Smooth muscle cell (in vitro differentiated cells): ENCODE results near the gene OR6N2. TPM values are rescaled to one million over a fixed set of nuclear protein-coding genes. Genes with fewer than 3 reads are reported as not detected.

Experiments used
- DNase-seq: peaks from one replicate; lab custom pipeline; 2025; ENCODE audit not compliant: unreplicated experiment; lab: John Stamatoyannopoulos, UW
- H2AFZ ChIP-seq: fragments of 200-600 bp; sonication (generic); 2 replicates; pipeline ENCODE4 v1.6.0; 2016; ENCODE audit warnings: antibody characterized with exemption, low read depth, mild to moderate bottlenecking
- H3F3A ChIP-seq: fragments of 200-600 bp; sonication (generic); 2 replicates; pipeline ENCODE4 v1.6.0; 2017; ENCODE audit warnings: antibody characterized with exemption, low read depth
- H3K27ac ChIP-seq: fragments of 200-600 bp; sonication (generic); 2 replicates; pipeline ENCODE4 v1.5.1; 2016; ENCODE audit warnings: low read depth, mild to moderate bottlenecking
- H3K27me3 ChIP-seq: fragments of 200-600 bp; sonication (generic); 2 replicates; pipeline ENCODE4 v1.6.1; 2016; ENCODE audit warnings: low read depth, mild to moderate bottlenecking
- H3K36me3 ChIP-seq: fragments of 200-600 bp; sonication (generic); 2 replicates; pipeline ENCODE4 v1.5.1; 2016; ENCODE audit warnings: low read depth
- H3K4me1 ChIP-seq: fragments of 200-600 bp; sonication (generic); 2 replicates; pipeline ENCODE4 v1.5.1; 2016; ENCODE audit warnings: low read depth
- H3K4me2 ChIP-seq: fragments of 200-600 bp; sonication (generic); 2 replicates; pipeline ENCODE4 v1.6.0; 2016; ENCODE audit warnings: mild to moderate bottlenecking
- H3K4me3 ChIP-seq: fragments of 200-600 bp; sonication (generic); 2 replicates; pipeline ENCODE4 v1.5.1; 2016; ENCODE audit warnings: mild to moderate bottlenecking
- H3K79me2 ChIP-seq: fragments of 200-600 bp; sonication (generic); 2 replicates; pipeline ENCODE4 v1.6.0; 2016; ENCODE audit warnings: low read depth, mild to moderate bottlenecking
- H3K9ac ChIP-seq: fragments of 200-600 bp; sonication (generic); 2 replicates; pipeline ENCODE4 v1.6.0; 2016; ENCODE audit warnings: low read depth
- H3K9me3 ChIP-seq: fragments of 200-600 bp; sonication (generic); replicated peaks from 2 replicates; pipeline ENCODE4 v1.5.1; 2016; ENCODE audit warnings: low read depth
- H4K20me1 ChIP-seq: fragments of 200-600 bp; sonication (generic); 2 replicates; pipeline ENCODE4 v1.6.0; 2016; ENCODE audit warnings: low read depth
- WGBS: methylation state at CpG from one replicate; pipeline ENCODE4 v1.1.7; 2016; ENCODE audit warnings: low lambda C conversion rate; 5-methylcytosine and 5-hydroxymethylcytosine counted together
- polyA plus RNA-seq: library from polyadenylated mRNA; unstranded; fragments of >200 nt; fragmentation: Nextera tagmentation; extraction: Ambion mirVana; gene quantifications from 2 replicates; pipeline ENCODE4 v1.2.1, GENCODE V29; 2016
- total RNA-seq: library from RNA; depleted of rRNA; stranded (reverse); fragments of >200 nt; gene quantifications from 2 replicates; pipeline ENCODE4 v1.2.3, GENCODE V29; 2014
- TF ChIP-seq, protein P1 (sequence below): fragments of 200-600 bp; sonication (generic); IDR thresholded peaks from 2 replicates; pipeline ENCODE4 v1.5.1; 2017; ENCODE audit warnings: borderline replicate concordance, mild to moderate bottlenecking, antibody characterized with exemption; ENCODE audit not compliant: insufficient read depth, poor library complexity, severe bottlenecking

OR6N2 gene
- total and polyA plus RNA-seq, 2 experiments from 2014 or later = not detected

DNA sequence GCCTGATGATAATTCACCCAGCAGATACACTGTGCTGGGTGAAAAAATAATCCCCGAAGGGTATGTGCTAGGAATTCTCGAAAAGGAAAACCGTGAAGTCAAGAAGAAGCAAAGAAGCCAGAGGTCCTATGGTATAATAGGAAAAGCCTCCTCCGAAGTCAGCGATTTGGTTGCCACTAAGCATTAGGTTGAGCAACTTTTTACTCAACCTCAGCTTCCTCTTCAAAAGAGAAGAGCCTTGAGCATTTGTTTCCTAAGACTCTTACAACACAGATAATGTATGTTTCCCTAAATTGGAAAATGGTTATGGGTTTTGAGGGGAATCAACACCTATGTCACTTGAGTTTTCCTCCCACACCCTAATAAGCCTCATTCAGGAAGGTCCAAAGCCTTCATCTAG lies 28.9 kb upstream of the OR6N2 start:
- Histone ChIP-seq H3K79me2 (no peaks in the 10 kb centered on the region), H3K9ac (no peak overlapping the region), H3K27me3 (no peaks in the 10 kb centered on the region), H3K4me2 (no peak overlapping the region), H3K36me3 (no peaks in the 10 kb centered on the region), H3F3A (no peaks in the 10 kb centered on the region), H2AFZ (no peak overlapping the region), H4K20me1 (no peaks in the 10 kb centered on the region), H3K4me1 (no peaks in the 10 kb centered on the region), H3K9me3 (no peaks in the 10 kb centered on the region), H3K27ac (no peak overlapping the region), H3K4me3 (no peak overlapping the region)
- DNase-seq = no peak
- WGBS = 98% methylated on average over 5 of the region's 5 CpGs
- TF ChIP-seq, protein P1, sequence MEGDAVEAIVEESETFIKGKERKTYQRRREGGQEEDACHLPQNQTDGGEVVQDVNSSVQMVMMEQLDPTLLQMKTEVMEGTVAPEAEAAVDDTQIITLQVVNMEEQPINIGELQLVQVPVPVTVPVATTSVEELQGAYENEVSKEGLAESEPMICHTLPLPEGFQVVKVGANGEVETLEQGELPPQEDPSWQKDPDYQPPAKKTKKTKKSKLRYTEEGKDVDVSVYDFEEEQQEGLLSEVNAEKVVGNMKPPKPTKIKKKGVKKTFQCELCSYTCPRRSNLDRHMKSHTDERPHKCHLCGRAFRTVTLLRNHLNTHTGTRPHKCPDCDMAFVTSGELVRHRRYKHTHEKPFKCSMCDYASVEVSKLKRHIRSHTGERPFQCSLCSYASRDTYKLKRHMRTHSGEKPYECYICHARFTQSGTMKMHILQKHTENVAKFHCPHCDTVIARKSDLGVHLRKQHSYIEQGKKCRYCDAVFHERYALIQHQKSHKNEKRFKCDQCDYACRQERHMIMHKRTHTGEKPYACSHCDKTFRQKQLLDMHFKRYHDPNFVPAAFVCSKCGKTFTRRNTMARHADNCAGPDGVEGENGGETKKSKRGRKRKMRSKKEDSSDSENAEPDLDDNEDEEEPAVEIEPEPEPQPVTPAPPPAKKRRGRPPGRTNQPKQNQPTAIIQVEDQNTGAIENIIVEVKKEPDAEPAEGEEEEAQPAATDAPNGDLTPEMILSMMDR = no peak

DNA sequence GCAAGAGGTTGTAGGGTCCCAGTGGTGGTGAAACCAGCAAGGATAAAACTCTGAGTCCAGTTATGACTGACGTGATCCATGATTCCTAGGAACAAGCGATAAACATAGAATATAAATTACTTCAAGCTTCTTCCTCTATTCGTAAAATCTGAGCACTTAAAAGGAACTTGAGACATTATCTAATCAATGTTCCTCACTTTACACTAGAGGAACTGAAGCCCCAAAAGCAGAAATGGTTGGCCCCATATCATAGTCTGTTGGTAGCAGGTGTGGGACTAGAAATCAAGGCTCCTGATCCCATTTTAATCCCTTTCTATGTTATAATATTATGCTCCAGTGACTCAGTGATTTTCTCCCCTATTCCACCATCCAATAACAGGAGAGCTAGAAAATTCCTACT lies 28.3 kb upstream of the OR6N2 start:
- 90% methylated on average over 3 of the region's 3 CpGs for WGBS
- TF ChIP-seq, protein P1 = no peak

DNA sequence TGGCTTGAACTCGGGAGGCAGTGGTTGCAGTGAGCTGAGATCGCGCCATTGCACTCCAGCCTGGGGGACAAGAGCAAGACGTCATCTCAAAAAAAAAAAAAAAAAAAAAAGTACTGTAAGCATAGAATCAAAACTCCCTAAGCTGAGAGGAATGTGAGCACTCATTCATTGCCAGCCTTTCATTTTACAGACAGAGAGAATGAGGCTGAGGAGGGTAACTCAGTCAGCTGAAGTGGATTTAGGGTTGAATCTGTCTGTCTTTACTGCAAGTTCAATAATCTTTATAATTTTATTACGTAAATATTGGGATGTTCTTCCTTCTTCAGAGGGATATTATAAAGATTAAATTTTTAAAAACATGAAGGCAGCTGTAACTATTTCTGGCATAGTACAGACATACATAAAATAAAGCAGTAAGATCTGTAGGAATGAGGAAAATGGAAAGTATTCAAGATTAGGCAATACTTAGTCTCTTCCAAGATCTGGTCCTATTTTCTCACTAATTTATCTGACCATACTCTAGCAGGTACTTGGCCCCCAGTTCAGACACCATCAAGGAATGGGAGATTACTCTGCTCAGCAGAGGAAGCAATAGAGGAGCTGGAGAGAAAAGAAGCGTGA lies 26.0 kb upstream of the OR6N2 start:
- WGBS = 67% methylated on average over 6 of the region's 6 CpGs

More for the DNA sequence above, 28.3 kb upstream of the OR6N2 start:
- Histone ChIP-seq H3K27me3 (no peaks in the 10 kb centered on the region), H3F3A (no peaks in the 10 kb centered on the region), H2AFZ (no peak overlapping the region), H3K79me2 (no peaks in the 10 kb centered on the region), H3K4me2 (no peak overlapping the region), H3K4me1 (no peaks in the 10 kb centered on the region), H3K9me3 (no peaks in the 10 kb centered on the region), H3K4me3 (no peak overlapping the region), H3K36me3 (no peaks in the 10 kb centered on the region), H3K9ac (no peak overlapping the region), H3K27ac (no peak overlapping the region), H4K20me1 (no peaks in the 10 kb centered on the region)
- DNase-seq = no peak

More for the DNA sequence above, 26.0 kb upstream of the OR6N2 start:
- H4K20me1 ChIP-seq = no peaks in the 10 kb centered on the region
- H3K4me2 ChIP-seq = peak overlapping the region; percentile 57
- no peaks in the 10 kb centered on the region for H3K9me3 ChIP-seq
- no peaks in the 10 kb centered on the region for H3K4me1 ChIP-seq
- H3K27ac ChIP-seq = no peak overlapping the region
- H2AFZ ChIP-seq = no peak overlapping the region
- no peaks in the 10 kb centered on the region for H3K27me3 ChIP-seq
- DNase-seq = no peak
- no peaks in the 10 kb centered on the region for H3F3A ChIP-seq
- TF ChIP-seq, protein P1 = no peak
- no peaks in the 10 kb centered on the region for H3K79me2 ChIP-seq
- H3K4me3 ChIP-seq = no peak overlapping the region
- H3K36me3 ChIP-seq = no peaks in the 10 kb centered on the region
- H3K9ac ChIP-seq = no peak overlapping the region
